Sigmoid colon (tissue), 7 donors: ENCODE measurements around the gene ZFR2. TPM values are rescaled to one million over a fixed set of nuclear protein-coding genes. Genes with fewer than 3 reads are reported as not detected.

Source experiments
- DNase-seq: peaks from one replicate; pipeline ENCODE4 v3.0.0-alpha.2; 2019
- H3K27ac ChIP-seq, 4 donors: fragments of 200-600 bp; sonication (generic); one replicate each; pipeline ENCODE4 v1.5.1; 2016 to 2019; ENCODE audit warnings: mild to moderate bottlenecking in 1 of 4
- H3K27me3 ChIP-seq, 3 donors: fragments of 200-600 bp; sonication (generic); one replicate each; pipeline ENCODE4 v1.5.1; 2019; ENCODE audit warnings: mild to moderate bottlenecking in 1 of 3
- H3K36me3 ChIP-seq, 4 donors: fragments of 200-600 bp; sonication (generic); one replicate each; pipeline ENCODE4 v1.5.1; 2016 to 2019
- H3K4me1 ChIP-seq, 4 donors: fragments of 200-600 bp; sonication (generic); one replicate each; pipeline ENCODE4 v1.5.1; 2017 to 2019
- H3K4me3 ChIP-seq, 4 donors: fragments of 200-600 bp; sonication (generic); one replicate each; pipeline ENCODE4 v1.5.1; 2017 to 2019; ENCODE audit warnings: mild to moderate bottlenecking in 2 of 4, moderate library complexity in 1 of 4
- H3K9me3 ChIP-seq, 4 donors: fragments of 200-600 bp in 3 of 4; sonication (generic) in 3 of 4; one replicate each; pipeline versions ENCODE4 v1.5.1 to v1.6.1; 2013 to 2019
- EP300 ChIP-seq, 4 donors: sonication (generic); formaldehyde crosslinking; IDR thresholded peaks; one replicate each; pipeline ENCODE4 v1.6.1; 2017; ENCODE audit warnings: antibody characterized with exemption in 4 of 4
- POLR2A ChIP-seq, 2 donors: fragments of 450-650 bp; IDR thresholded peaks; one replicate each; pipeline ENCODE4 v1.6.1; 2016; ENCODE audit warnings: antibody characterized with exemption in 2 of 2, mild to moderate bottlenecking in 2 of 2, moderate library complexity in 2 of 2
- POLR2AphosphoS5 ChIP-seq, 4 donors: sonication (generic); formaldehyde crosslinking; IDR thresholded peaks; one replicate each; pipeline ENCODE4 v1.6.1; 2017; ENCODE audit warnings: antibody characterized with exemption in 4 of 4
- WGBS, 2 donors: extraction: QIAGEN DNeasy Blood & Tissue Kit; methylation state at CpG; one replicate each; pipeline ENCODE4 v1.1.7; 2013; 5-methylcytosine and 5-hydroxymethylcytosine counted together
- intact Hi-C: fragments of 100-400 bp; cut with DNase I; formaldehyde crosslinking; loops from one replicate; pipeline ENCODE4 v1.15.1; 2023
- polyA plus RNA-seq, 3 donors: library from polyadenylated mRNA; stranded (reverse); fragments of 200-250 nt; gene quantifications; one replicate each; pipeline ENCODE4 v1.2.3, GENCODE V29; 2013
- total RNA-seq, 4 donors: library from RNA; depleted of rRNA; stranded (reverse); fragments of >200 nt; gene quantifications; one replicate each; pipeline ENCODE4 v1.1.0, GENCODE V29; 2016
- TF ChIP-seq, protein P1 (sequence below), 4 experiments: fragments of 450-650 bp in 3 of 4; fragments of 200-600 bp in 1 of 4; IDR thresholded peaks; one replicate each; pipeline ENCODE4 v1.5.1; 2016 to 2019; ENCODE audit warnings: antibody characterized with exemption in 4 of 4, mild to moderate bottlenecking in 3 of 4, moderate library complexity in 2 of 4
- donor health status: healthy with polysubstance abuse.
- donor health status: Bipolar disorder and iron deficiency.
- donor health status: healthy.

The ZFR2 gene
- total and polyA plus RNA-seq, 7 donors: under 0.01 to 1.2 (median 0.47) TPM; not detected in 3

DNA sequence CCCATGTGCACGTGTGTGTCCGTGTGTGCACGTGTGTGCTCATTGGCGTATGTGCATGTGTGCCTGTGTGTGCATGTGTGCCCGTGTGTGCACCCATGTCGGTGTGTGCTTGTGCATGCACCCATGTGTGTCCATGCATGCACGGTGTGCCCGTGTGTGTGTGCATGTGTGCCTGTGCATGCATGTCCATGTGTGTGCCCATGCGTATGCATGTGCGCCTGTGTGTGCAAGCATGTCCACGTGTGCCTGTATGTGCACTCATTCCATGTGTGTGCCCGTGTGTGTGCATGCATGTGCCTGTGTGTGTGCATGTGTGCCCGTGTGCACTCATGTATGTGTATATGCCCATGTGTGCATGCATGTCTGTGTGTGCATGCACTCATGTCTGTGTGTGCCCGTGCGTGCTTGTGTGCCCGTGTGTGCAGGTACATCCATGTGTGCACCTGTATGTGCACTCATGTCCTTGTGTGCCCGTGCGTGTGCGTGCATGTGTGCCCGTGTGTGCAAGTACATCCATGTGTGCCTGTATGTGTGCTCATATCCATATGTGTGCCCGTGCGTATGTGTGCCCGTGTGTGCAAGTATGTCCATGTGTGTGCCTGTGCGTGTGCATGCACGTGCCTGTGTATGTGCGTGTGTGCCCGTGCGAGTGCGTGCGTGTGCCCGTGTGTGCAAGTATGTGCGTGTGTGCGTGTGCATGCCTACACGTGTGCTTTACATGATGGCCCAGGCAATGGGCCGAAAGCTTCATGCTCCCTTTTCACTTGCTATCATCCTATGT, 61.1 kb downstream of the ZFR2 start:
- no peak overlapping the region for H3K27ac ChIP-seq
- no peak for DNase-seq
- no peaks in the 10 kb centered on the region for H3K4me1 ChIP-seq
- 93 to 97% methylated on average over 35 of the region's 35 CpGs for WGBS, 2 donors
- H3K36me3 ChIP-seq: no peaks in the 10 kb centered on the region
- no peaks in the 10 kb centered on the region for H3K9me3 ChIP-seq
- TF ChIP-seq POLR2A (IDR thresholded peaks at IDR 0.05) (no peak), POLR2AphosphoS5 (IDR thresholded peaks at IDR 0.05) (no peak), EP300 (IDR thresholded peaks at IDR 0.05) (no peak)
- TF ChIP-seq, protein P1, sequence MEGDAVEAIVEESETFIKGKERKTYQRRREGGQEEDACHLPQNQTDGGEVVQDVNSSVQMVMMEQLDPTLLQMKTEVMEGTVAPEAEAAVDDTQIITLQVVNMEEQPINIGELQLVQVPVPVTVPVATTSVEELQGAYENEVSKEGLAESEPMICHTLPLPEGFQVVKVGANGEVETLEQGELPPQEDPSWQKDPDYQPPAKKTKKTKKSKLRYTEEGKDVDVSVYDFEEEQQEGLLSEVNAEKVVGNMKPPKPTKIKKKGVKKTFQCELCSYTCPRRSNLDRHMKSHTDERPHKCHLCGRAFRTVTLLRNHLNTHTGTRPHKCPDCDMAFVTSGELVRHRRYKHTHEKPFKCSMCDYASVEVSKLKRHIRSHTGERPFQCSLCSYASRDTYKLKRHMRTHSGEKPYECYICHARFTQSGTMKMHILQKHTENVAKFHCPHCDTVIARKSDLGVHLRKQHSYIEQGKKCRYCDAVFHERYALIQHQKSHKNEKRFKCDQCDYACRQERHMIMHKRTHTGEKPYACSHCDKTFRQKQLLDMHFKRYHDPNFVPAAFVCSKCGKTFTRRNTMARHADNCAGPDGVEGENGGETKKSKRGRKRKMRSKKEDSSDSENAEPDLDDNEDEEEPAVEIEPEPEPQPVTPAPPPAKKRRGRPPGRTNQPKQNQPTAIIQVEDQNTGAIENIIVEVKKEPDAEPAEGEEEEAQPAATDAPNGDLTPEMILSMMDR (IDR thresholded peaks at IDR 0.05): no peak
- no peak overlapping the region for H3K4me3 ChIP-seq
- H3K27me3 ChIP-seq: peaks cover 0 to 16% (median 10%) of the 10 kb centered on the region in 3 donors
- intact Hi-C loops: no loop called here

DNA sequence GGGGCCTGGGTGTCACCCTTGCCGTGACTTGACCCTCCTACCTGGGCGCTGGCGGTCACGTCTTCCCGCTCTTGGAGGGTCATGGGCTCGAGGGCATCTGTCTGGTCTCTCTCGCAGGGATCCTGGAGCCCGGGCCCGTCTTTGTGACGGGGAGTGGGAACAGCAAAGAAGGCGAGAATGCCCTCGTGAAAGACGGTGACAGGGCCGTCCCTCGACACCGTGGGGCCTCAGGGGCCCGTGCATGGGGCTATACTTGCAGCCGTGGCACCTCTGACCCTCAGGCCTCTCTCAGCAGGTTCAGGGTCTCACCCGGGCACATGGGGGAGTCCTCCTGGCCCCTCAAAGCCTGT, 61.7 kb downstream of the ZFR2 start:
- Histone ChIP-seq H3K9me3 (no peaks in the 10 kb centered on the region), H3K4me1 (no peaks in the 10 kb centered on the region), H3K27ac (no peak overlapping the region), H3K36me3 (no peaks in the 10 kb centered on the region), H3K27me3 (peaks cover 1 to 22% (median 10%) of the 10 kb centered on the region in 3 donors), H3K4me3 (no peak overlapping the region)
- intact Hi-C loops: no loop called here
- 77 to 80% methylated on average over 19 of the region's 19 CpGs for WGBS, 2 donors
- DNase-seq: no peak
- no peak for TF ChIP-seq EP300 (IDR thresholded peaks at IDR 0.05)
- no peak for TF ChIP-seq POLR2AphosphoS5 (IDR thresholded peaks at IDR 0.05)

DNA sequence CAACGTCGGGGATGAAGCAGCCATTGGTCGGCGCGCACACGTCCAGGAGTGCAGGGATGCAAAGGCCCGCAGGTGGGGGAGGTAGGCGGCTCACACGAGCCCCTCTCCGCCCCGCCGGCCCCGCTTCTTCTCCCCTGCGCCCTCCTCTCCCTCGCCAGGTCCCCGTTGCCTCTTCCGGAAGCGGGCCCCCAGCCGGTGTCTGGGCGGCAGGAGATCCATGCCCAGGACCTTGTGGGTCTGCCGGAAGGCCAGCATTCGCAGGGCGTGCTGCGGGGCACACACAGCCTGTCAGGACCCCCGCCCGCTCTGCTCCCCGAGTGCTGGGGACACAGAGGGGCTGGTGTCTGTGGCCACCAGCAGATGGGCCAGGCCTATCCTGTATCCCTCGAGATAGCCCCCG, 63.0 kb downstream of the ZFR2 start:
- peaks cover 7 to 28% (median 22%) of the 10 kb centered on the region in 3 donors for H3K27me3 ChIP-seq
- H3K4me3 ChIP-seq: no peak overlapping the region
- intact Hi-C loops: no loop called here
- DNase-seq: no peak
- no peaks in the 10 kb centered on the region for H3K36me3 ChIP-seq
- WGBS, 2 donors: 90 to 91% methylated on average over 29 of the region's 29 CpGs
- no peaks in the 10 kb centered on the region for H3K9me3 ChIP-seq
- H3K4me1 ChIP-seq: peaks cover 0 to 12% (median 9%) of the 10 kb centered on the region in 4 donors
- no peak overlapping the region for H3K27ac ChIP-seq
- TF ChIP-seq EP300 (IDR thresholded peaks at IDR 0.05): no peak
- TF ChIP-seq POLR2A (IDR thresholded peaks at IDR 0.05): no peak
- TF ChIP-seq, protein P1 (IDR thresholded peaks at IDR 0.05): no peak
- no peak for TF ChIP-seq POLR2AphosphoS5 (IDR thresholded peaks at IDR 0.05)

DNA sequence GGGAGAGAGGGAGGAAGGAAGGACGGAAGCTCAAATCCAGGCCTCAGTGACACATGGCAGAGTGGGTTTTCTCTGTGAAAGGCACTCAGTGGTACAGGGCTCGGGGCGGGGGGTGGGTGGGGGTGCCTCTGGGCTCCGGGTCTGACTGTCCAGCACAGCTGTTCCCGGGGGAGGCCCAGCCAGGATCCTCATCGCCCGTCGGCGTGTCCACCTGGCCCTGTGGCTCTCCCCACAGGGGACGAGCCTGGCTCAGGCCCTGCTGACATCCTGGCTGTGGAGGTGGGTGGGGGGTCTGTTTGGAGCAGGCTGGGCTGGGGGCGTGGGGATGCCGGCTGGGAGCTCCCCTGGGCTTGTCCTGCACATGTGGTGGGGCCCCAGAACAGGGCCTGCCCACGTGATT, 64.4 kb downstream of the ZFR2 start:
- no peaks in the 10 kb centered on the region for H3K9me3 ChIP-seq
- no peak overlapping the region for H3K4me3 ChIP-seq
- H3K27me3 ChIP-seq: peaks cover 17 to 38% (median 28%) of the 10 kb centered on the region in 3 donors
- intact Hi-C loops: no loop called here
- no peaks in the 10 kb centered on the region for H3K36me3 ChIP-seq
- 76 to 83% methylated on average over 13 of the region's 13 CpGs for WGBS, 2 donors
- peaks cover 0 to 13% (median 9%) of the 10 kb centered on the region in 4 donors for H3K4me1 ChIP-seq
- no peak overlapping the region for H3K27ac ChIP-seq
- DNase-seq: no peak
- TF ChIP-seq, protein P1 (IDR thresholded peaks at IDR 0.05): no peak

DNA sequence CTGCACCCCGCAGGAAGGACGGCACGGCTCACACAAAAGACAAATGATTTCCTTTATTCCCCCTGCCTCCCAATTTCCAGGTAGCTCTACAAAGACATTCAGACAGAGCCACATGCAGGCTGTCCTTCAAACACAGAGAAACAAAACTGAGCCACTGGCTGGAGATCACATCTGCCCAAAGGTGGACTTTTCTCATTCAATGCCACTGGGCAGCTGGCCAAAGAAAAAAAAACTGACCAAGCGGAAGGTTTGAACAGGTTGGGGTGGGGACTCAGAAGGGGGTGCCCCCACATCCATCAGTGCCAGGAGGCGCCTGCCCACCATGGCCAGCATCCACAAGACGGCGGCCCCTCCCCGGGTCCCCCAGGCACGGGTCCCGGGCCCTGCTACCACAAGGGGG, 64.9 kb downstream of the ZFR2 start:
- TF ChIP-seq EP300 (IDR thresholded peaks at IDR 0.05) (no peak), POLR2AphosphoS5 (IDR thresholded peaks at IDR 0.05) (no peak)
- TF ChIP-seq, protein P1 (IDR thresholded peaks at IDR 0.05): no peak
- no peaks in the 10 kb centered on the region for H3K9me3 ChIP-seq
- H3K27me3 ChIP-seq: peaks cover 20 to 42% (median 33%) of the 10 kb centered on the region in 3 donors
- H3K27ac ChIP-seq: no peak overlapping the region
- no peak for DNase-seq
- no peaks in the 10 kb centered on the region for H3K36me3 ChIP-seq
- H3K4me1 ChIP-seq: peaks cover 0 to 13% (median 9%) of the 10 kb centered on the region in 4 donors
- intact Hi-C loops: no loop called here
- H3K4me3 ChIP-seq: no peak overlapping the region
- whole genome bisulfite sequencing, 2 donors: 78 to 86% methylated on average over 10 of the region's 10 CpGs
